ENCODE measurements around the gene CDK19.
"Not testable (repeated sequence)": the region's sequence is repeated elsewhere in the genome, so short reads cannot be mapped to it uniquely, and the experiment has no call there.

CDK19 gene

DNA sequence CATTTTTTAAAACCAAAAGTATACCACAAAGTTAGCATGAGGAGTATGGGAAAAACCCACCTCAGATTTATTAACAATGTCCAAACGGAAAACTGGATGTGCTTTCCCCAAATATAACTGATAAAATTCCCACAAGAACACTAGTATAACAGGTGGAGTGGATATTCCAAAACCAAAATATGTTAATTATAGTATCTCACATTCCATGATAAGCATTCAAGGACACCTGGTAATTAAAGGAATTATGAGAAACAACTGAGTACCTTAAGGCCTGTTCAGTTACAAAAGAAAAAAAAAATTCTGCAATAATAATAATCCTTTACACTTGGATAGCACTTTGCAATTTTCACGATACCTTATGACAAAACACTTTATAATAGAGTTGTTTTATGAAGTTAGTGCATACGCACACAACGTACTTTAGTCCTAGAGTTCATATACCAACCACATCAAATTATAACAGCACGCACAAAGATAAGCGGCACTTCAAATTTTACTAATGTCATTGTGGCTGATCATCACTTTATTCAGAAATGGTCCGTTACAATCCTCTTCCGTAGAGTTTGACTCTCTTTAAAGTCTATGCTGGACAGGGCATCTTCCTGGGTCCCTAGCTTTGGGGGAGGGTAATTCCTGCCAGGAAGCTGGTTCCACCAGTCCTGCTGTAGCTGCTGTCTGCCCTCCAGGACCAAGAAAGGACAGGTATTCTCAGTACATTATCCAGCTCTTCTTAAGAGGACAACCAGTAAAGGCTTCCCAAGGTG is 1.7 kb downstream of the CDK19 start:
- DNase-seq = no peak

DNA sequence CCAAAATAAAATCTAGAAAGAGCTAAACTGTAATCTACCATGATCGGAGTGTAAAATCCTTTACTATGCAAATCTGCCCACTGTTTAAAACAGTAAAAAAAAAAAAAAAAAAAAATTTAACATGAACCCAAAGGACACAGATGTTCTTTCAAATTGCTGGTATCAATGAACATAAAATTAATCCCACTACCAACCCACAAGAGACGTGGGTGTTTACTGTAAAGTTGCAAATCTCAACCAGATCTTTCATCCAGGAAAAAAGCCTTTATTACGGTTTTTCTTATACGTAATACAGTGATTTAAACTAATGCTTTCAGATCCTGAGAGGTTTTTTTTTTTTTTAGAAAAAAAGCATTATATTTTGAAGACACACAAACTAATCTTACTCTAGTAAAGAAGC is 2.5 kb downstream of the CDK19 start:
- DNase-seq = no peak

DNA sequence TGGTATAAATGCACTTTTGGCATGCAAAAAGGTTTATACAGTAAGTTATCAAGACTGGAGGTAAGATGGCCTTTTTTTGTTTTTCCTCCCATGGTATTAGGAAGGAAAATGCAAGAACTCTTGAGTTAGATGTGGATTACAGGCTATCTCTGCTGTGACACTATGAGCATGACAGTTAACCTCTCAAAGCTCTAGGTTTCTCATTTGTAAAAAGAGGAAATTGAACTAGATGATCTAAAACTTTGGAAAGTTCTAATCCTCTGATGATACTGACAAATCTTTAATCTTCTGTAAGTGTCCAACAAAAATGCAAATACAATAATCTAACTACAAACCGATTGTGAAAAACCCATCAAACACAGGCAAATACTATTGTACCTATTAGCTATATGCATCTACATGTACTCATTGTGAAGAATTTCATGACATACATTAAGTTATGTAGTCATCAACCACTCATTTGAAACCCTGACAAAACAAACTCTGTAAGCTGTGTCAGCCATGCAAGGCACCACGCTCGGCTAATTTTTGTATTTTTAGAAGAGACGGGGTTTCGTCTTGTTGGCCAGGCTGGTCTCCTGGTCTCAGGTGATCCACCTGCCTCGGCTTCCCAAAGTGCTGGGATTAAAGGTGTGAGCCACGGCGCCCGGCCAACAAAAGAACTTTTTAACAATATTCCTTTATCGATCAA is 4.2 kb downstream of the CDK19 start:
- no peak for DNase-seq

DNA sequence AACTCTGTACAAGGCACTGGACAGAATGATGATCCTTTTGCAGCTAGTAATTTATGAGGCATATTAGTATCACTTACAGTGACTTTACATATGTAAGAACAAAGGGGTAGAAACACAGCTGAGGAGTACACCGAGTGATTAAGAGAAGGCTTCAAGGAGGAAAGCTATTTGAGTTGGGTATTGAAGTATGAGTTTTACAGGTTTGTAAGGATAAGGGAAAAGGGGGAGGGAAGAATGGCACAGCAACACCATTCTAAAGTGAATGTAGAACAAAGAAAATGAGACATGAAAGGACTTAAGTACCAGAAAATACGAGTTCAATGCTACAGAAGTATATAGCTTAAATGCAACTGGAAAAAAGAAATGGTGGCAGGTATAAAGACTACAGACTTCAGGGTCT is 5.5 kb downstream of the CDK19 start:
- DNase-seq = no peak

DNA sequence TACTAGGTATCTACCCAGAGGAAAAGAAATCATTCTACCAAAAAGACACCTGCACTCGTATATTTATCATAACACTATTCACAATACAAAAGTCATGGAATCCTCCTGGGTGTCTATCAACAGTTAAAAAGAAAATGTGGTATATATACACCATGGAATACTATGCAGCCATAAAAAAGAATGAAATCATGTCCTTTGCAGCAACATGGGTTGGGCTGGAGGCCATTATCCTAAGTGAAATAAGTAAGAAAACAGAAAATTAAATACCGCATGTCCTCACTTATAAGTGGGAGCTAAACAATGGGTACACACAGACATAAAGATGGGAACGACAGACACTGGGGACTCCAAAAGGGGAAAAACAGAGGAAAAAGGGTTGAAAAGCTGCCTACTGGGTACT is 13.1 kb downstream of the CDK19 start:
- not testable (repeated sequence) for DNase-seq

DNA sequence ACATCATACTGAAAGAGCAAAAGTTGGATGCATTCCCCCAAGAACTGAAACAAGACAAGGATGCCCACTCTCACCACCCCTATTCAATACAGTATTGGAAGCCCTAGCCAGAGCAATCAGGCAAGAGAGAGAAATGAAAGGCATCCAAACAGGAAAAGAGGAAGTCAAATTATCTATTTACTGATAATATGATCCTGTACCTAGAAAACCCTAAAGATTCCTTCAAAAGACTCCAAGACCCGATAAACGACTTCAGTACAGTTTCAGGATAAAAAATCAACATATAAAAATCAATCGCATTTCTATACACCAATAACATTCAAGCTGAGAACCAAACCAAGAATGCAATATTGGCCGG is 14.5 kb downstream of the CDK19 start:
- DNase-seq = no peak

DNA sequence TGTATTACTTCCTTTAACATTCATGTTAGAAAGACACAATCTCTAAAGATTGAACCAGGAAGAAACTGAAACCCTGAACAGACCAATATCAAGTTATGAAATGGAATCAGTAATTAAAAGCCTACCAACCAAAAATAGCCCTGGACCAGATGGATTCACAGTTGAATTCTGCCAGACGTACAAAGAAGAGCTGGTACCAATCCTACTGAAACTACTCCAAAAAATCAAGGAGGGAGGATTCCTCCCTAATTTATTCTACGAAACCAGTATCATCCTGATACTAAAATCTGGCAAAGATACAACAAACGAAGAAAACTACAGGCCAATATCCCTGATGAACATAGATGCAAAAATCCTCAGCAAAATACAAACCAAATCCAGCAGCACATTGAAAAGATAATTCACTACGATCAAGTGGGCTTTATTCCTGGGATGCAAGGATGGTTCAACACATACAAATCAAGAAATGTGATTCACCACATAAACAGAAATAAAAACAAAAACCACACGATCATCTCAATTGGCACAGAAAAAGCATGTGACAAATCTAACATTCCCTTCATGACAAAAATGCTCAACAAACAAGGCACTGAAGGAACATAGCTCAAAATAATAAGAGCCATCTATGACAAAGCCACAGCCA is 15.0 kb downstream of the CDK19 start:
- DNase-seq = no peak

DNA sequence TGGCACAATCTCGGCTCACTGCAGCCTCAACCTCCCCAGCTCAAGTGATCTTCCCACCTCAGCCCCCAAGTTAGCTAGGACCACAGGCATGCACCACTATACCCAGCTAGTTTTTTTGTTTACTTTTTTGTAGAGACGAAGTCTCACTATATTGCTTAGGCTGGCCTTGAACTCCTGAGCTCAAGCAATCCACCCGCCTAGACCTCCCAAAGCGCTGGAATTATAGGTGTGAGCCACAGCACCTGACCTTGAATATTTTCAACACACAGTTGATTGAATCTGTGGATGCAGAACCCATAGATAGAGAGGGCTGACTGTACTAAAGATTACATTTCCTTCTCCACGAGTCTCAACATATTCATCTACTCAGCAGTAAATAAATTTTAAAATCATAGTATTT is 15.6 kb downstream of the CDK19 start:
- DNase-seq = no peak

DNA sequence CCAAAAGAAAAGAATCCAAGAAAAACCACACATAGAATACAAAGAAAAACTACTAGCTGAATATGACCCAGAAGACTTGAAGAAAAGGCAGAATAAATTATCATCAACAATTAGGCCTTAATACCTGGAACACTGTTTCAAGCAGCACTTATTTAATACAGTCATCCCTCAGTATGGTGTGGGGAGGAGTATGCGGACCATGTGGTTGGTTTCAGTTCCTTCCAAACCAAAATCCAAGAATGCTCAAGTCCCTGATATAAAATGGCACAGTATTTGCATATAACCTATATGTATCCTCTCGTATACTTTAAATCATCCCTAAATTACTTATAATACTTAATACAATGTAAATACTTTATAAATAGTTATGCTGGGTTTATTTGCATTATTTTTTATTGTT is 16.1 kb downstream of the CDK19 start:
- no peak for DNase-seq

DNA sequence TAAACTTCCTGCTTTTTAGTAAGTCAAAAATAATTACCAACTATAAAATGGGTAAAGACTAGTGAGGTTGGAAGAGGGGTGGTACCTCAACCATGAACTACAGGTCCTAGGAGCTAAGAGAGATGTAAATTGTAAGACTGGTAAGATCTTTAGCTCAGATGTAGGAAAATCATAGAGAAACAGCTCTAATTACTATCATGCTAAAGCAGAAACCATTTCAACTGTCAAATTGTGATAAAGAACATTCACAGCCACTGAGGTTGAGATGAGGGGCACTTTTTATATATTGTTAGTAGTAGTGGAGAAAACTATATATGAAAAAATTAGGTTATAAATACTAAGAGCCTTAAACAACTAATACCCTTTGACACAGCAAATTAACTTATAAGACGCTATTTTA is 20.0 kb downstream of the CDK19 start:
- no peak for DNase-seq

DNA sequence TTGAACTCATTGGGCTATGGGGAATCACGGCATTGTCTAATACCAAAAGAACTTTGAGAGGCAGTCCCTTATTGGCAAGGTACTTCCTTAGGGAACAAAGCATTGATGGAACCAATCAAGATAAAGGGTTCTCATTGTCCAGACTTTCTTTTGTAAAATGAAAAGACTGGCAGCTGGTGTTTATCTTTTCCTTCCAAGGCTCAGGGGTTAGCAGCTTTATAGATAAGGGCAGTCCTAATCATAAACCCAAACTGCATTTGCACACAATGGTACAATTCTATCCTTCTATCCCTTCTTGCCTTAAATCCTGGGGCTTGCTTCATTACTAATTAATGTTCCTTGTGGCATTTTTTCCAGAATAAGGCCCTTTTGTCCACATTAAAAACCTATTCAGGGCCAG is 28.6 kb downstream of the CDK19 start:
- no peak for DNase-seq

DNA sequence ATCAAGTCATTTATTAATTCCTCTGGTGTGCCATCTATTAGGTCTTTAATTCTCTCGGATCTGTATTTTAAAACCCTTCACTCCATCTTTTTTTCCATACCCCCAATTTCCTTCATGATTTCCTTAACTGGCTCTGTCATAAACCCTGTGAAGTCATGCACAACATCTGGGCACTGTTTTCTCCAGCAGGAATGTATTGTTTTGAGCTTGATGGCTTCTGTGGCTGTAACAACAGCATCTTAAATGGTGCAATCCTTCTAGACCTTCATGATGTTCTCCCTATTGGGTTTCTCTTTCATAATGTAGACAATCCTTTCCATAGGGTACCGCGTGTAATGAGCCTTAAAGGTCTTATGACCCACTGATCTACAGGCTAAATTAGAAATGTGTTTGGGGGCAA is 29.0 kb downstream of the CDK19 start:
- DNase-seq = no peak

DNA sequence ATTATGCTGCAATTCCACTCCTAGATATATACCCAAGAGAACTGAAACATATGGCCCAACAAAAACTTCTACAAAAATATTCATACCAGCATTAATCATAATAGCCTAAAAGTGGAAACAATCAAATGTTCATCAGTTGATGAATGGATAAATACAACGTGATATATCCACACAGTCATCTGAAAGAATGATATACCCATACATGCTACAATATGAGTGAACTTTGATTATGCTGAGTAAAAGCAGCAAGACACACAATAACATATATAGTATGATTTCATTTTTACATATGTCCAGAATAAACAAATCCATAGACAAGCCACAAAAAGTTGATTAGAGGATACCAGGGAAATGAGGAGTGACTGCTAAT is 30.7 kb downstream of the CDK19 start:
- no peak for DNase-seq

DNA sequence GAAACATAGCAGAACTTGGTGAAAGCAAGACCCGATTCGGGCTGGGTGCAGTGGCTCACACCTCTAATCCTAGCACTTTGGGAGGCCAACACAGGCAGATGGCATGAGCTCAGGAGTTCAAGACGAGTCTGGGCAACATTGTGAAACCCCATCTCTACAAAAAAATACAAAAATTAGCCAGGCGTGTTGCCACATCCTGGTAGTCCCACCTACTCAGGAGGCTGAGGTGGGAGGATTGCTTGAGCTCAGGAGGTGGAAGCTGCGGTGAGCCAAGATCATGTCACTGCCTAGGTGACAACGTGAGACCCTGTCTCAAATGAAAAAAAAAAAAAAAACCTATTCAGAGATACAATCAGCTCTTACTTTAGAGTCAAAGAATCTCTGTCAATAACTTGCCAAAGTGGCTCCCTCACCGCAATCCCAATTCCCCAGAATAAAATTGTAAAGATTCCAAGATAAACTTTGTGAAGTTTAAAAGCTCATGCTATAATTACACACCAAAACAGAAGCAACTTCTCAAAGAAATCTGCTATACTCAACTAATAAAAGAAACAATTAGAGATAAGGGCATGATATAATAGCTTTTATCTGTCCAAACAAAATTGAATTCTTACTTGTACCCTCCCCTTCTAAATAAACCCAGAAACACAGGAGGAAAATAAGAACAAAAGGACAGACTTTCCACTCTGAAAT is 33.6 kb downstream of the CDK19 start:
- no peak for DNase-seq

DNA sequence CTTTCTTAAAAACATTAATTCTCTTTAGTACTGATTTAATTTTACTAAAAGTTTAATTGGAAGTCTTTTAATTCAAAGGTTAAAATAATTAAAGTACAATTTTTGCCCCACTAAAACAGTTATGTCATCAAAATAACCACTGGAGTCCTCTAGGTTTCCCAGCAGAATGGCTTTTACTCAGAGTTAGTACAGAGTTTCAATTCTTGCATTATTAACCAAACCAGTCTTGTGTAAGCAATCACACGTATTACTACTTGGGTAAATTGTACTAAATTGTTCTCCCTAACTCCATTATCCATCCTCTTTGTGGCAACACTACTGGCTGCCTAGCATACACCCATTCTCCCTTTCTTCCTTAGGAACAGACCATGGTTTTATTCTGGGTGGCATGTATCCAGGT is 36.9 kb downstream of the CDK19 start:
- DNase-seq = no peak

DNA sequence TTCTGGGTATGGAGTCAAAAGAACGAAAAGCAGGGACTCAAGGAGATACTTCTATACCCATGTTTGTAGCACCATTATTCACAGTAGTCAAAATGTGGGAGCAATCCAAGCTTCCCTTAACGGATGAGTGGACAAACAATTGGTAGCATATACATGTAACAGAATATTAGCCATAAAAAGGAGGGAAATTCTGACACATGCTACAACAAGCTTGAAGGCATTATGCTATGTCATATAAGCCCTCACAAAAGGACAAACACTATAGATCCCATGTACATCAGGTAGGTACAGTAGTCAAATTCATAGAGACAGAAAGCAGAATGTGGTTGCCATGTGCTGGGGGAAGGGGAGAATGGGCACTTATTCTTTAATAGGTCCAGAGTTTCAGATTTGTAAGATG is 37.6 kb downstream of the CDK19 start:
- no peak for DNase-seq

DNA sequence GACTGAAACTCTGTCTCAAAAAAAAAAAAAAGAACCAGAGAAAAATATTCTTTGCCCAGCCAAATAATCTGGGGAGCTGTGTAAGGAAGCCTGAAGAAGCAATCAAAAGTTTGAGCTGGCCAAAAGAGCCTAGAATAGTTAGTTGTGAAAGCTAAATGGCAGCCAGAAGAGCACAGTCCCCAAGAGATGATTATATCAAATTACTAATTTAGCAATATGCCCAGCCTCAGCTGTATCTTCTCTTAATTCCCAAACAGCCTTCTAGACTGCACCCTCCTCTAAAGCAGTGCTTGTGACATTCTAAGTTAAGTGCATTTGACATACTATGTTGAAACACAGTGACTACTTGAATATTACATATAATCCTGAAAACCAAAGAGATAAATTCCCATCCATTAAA is 38.9 kb downstream of the CDK19 start:
- no peak for DNase-seq

DNA sequence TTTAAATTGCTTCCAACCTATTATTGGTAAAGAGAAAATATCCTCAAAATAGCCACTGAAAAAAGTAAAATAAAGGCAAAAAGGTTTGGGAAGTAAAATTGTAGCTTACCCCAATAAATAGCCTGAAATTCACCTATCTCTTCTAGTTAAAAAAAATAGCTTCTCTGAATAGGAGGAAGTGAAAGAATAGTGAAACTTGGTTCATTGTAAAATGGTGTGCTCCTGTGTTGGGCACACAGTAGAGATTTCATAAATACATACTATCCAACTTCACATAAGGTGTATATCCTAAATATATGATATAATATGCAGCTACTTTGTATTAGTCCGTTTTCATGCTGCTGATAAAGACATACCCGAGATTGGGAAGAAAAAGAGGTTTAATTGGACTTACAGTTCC is 45.3 kb downstream of the CDK19 start:
- DNase-seq = no peak

DNA sequence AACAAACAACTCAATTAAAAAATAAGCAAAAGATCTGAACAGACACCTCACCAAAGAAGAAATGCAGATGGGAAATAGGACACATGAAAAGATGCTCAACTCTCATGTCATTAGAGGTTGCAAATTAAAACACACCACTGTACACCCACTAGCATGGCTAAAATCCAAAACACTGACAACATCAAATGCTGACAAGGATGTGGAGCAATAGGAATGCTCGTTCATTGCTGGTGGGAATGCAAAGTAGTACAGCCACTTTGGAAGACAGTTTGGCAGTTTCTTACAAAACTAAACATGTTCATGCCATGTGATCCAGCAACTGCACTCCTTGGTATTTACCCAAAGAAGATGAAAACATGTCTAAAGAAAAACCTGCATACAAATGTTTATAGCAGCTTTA is 47.2 kb downstream of the CDK19 start:
- no peak for DNase-seq

DNA sequence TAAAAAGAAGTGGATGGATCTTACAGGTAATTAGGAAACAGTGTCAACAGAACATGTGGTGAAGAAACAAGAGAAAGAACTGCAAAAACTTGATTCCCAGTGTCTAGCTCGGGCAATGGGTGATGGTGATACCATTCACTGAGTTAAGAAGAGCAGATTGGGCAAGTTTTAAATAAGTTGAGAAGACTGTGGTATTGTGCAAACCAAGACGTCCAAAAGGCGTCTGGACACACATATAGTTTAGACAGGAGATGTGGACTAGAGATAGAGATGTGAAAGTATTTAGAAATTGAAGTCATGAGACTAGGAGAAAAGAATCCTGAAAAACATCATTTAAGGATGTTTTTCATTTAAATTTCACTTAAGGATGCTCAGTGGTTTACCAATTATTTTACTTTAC is 53.9 kb downstream of the CDK19 start:
- no peak for DNase-seq

DNA sequence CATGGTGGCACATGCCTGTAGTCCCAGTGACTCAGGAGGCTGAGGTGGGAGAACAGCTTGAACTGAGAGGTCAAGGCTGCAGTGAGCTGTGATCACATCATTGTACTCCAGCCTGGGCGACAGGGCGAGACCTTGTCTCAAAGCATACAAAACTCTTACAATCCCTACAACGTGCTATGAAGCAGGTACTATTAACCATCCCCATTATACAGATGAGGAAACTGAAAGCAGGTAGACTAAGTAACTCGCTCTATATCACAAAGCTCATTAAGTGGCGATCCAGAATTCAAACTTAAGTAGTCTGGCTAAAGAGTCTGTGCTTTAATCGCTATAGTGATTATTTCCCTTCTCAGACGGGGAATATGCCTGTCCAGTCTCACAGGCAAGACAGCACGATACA is 54.7 kb downstream of the CDK19 start:
- DNase-seq = no peak

DNA sequence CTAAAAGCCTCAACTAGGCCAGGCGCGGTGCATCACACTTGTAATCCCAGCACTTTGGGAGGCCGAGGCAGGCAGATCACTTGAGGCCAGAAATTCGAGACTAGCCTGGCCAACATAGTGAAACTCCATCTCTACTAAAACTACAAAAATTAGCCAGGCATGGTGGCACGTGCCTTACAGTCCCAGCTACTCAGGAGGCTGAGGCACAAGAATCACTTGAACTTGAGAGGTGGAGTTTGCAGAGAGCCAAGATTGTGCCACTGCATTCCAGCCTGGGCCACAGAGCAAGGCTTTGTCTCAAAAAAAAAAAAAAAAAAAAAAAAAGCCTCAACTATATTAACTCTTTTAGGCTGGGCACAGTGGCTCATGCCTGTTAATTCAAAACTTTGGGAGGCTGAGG is 55.2 kb downstream of the CDK19 start:
- DNase-seq = not testable (repeated sequence)

DNA sequence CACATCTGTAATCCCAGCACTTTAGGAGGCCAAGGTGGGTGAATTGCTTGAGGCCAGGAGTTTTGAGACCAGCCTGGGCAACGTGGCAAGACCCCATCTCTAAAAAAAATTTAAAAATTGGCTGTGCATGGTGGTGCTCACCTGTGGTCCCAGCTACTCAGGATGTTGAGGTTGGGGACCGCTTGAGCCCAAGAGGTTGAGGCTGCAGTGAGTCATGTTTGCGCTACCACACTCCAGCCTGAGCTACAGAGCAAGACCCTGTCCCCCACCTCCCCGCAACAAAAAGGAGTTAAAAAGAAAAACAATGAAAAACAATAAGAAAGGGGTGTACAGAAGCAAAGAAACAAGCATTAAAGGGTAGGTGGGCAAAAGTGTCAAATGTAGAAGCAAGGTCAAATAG is 57.3 kb downstream of the CDK19 start:
- no peak for DNase-seq

DNA sequence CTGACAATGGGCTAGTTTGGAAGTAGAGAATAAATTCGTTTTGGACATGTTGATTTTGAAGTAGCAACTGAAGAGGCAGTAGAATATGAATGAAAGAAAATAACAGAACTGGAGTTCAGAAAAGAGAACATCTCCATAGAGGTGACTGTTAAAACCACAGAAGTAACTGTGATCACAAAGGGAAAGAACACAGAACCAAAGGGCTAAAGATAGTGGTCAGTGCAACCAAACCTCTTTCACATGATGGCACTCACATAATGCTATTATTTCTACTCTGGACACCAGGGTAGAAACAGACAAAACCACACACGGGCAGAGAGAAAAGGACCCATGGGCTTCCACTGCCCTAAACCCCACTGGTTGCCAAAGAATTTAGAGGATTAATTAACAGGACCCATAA is 58.5 kb downstream of the CDK19 start:
- no peak for DNase-seq

Measured in activated CD8-positive, alpha-beta memory T cell treated with anti-CD3 and anti-CD28 coated beads, Interleukin-2, amount 50 U/mL, for 4 hours (primary cell).